HG03175 (cell line): ENCODE results near the gene SPATA12.

Experiments
- ATAC-seq: cut with Tn5 transposase; IDR thresholded peaks from one replicate; pipeline ENCODE4 v1.9.1; 2021; ENCODE audit warnings: mild to moderate bottlenecking, moderate library complexity; ENCODE audit not compliant: unreplicated experiment

SPATA12 gene

DNA sequence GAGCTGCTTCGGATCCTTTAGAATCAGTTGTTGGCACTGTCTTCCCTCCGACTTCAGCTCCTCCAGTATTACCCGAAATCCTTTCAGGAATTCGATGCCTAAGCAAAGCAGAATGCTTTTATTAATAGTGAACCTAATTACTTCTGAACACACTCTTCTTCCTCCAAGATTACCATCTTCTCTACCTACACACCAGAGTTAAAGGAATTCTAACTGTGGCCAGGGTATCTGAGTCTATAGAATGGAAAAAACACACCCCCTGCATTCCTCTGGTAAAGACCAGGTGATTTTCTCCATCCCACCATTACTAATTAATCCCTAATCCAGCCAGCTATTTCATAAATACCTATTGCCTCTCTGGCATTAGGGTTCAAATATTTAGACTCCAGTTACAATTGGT is 49.8 kb downstream of the SPATA12 start:
- no peak for ATAC-seq

DNA sequence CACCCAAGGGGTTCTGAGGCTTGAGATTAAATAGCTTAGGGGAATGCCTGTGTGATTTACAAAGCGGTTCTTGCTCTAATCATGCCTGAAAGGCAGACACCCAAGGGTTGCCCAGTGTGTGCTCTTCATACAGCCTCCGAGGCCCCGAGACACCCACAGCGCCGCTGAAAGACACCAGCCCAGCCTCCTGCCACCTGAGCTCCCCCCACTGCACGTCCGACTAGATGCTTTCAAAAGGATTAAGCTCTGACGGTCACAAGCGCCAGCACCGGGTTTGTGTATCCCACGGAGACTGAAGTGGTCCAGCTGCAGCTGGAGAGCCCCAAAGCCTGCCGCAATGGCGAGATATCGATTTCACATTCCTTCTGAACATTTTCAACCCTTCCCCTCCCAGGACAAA is 50.3 kb downstream of the SPATA12 start:
- no peak for ATAC-seq

DNA sequence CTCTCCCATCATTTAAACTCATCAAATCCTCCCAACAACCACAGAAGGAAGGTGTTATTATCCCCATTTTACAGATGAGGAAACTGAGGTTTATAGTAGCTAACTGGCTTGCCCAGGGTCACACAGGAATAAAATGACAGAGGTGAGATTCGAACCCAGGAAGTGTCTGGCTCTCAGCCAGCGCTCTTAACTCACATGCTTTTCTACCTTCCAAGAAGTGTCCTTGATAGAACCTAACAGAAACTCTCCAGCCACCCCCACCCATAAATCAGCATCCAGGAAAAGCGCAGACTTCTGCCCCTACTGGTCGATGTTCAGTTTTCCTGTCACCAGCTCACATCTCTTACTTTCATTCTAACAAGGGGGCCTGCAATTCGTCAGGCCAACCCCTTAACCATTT is 51.7 kb downstream of the SPATA12 start:
- no peak for ATAC-seq

DNA sequence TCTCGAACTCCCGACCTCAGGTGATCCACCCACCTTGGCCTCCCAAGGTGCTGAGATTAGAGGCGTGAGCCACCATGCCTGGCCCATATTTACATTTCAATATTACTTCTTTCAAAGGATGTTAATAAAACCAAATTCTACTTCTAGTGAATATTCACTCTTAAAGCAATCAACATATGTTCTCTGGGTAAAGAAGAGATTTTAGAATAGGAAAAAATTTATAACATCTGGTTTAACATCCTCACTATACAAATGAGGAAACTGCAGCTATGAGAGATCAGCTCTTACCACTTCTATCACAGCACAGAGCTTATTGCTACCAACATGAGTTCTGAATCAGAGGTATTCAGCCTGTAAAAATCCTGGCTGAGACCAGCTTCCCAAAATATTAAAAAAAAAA is 56.0 kb downstream of the SPATA12 start:
- ATAC-seq = no peak

DNA sequence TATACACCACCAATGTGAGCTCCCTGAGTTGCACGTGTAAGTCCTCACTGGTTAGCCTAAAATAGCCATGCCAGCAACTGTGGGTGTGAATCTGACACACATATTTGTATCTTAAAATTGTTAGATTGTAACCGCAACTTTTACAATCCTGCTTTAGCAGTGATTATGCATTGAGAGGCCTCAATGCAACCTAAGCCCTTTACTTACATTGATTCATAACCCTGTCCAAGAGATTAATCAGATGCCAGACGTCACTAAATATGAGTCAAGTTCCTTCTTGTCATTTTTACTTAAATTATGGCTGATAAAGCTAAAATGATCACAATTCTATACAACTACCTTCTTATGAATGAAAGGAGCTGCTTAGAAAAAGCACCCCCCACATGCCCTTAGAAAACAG is 57.8 kb downstream of the SPATA12 start:
- no peak for ATAC-seq

DNA sequence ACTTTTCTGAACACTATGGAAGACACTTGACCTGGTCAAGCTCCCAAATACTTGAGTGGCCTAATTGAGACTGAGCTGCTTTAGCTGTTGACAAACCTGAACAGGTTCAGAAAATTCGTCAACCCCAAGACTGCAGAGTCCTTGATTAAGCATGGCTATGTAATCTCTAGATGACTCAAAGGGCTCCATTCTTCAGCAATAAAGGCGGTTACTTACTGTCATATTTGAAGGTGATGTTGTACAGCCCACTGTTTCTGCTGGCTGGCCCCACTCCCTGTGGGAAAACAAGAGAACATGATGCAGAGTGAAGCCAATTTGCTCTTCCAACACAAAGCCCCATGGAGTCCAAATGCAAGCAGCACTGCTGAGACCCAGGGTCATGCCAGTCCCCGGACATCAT is 59.6 kb downstream of the SPATA12 start:
- ATAC-seq = no peak

DNA sequence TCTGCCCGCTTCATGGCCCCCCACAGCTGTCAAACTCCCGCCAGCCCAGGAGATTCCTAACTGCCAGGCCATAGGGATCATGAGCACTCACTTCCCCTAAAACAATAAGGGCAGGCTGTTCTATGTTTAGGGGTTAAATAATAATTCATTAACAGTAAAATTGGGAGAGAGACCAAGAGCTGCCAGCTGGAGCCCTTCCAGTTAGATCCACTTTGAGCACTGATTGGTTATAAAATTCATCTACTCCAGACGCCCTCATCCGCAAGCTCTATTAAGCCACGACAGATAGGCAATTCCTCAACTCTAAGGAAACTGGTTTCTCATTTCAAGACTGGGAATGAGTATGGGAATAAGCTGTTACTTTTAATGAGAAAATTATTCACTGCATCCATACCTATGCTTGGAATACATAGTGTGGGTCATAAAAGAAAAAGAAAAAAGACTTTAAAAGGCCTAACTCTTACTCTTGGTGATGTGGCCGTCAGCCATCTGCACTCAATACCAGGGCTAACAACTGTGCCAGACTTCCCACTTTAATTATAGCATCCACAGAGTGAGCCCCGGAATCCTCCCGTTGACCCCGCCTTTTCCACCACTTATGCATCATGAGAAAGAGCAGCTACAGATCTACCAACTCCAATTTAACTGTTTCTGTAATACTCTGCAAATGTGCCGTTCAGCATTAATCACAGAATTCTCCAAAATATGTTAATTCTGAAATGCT is 60.1 kb downstream of the SPATA12 start:
- ATAC-seq = no peak
